ENCODE results near the gene UACA.

The UACA gene

GRCh38 chr15:70763120-70763949, at the start of gene UACA:
Gene UACA, minus strand, starts transcription at chr15:70763558. Its CDS starts 151 bp downstream, at chr15:70763407.
- in situ Hi-C loops (cut with MboI; ENCODE audit: low sequenced_read_pairs), result no loop called here

GRCh38 chr15:70812827-70813364, 49.5 kb upstream of the UACA start:
- in situ Hi-C loops (cut with MboI; ENCODE audit: low sequenced_read_pairs), result loop anchor here (25.0 kb wide), 1 partner anchor 126 kb away; no protein-coding TSS in a partner anchor

GRCh38 chr15:70810916-70811578, 47.7 kb upstream of the UACA start:
- in situ Hi-C loops (cut with MboI; ENCODE audit: low sequenced_read_pairs), result loop anchor here (25.0 kb wide), 1 partner anchor 124 kb away; no protein-coding TSS in a partner anchor

GRCh38 chr15:70806992-70807712, 43.8 kb upstream of the UACA start:
- in situ Hi-C loops (cut with MboI; ENCODE audit: low sequenced_read_pairs), result loop anchor here (25.0 kb wide), 1 partner anchor 120 kb away; no protein-coding TSS in a partner anchor

- in situ Hi-C loops (cut with MboI; ENCODE audit: low sequenced_read_pairs), result loop anchor here (25.0 kb wide), 1 partner anchor 117 kb away; no protein-coding TSS in a partner anchor
Observed at GRCh38 chr15:70804388-70804787, 41.0 kb upstream of the UACA start.

- in situ Hi-C loops (cut with MboI; ENCODE audit: low sequenced_read_pairs), result loop anchor here (25.0 kb wide), 1 partner anchor 115 kb away; no protein-coding TSS in a partner anchor
Observed at GRCh38 chr15:70802629-70803028, 39.3 kb upstream of the UACA start.

- in situ Hi-C loops (cut with MboI; ENCODE audit: low sequenced_read_pairs), result loop anchor here (25.0 kb wide), 1 partner anchor 114 kb away; no protein-coding TSS in a partner anchor
Observed at GRCh38 chr15:70801109-70801508, 37.8 kb upstream of the UACA start.

GRCh38 chr15:70799667-70800450, 36.5 kb upstream of the UACA start:
- in situ Hi-C loops (cut with MboI; ENCODE audit: low sequenced_read_pairs), result loop anchor here (25.0 kb wide), 1 partner anchor 113 kb away; no protein-coding TSS in a partner anchor

- in situ Hi-C loops (cut with MboI; ENCODE audit: low sequenced_read_pairs), result no loop called here
Observed at GRCh38 chr15:70797464-70797863, 34.1 kb upstream of the UACA start.

- in situ Hi-C loops (cut with MboI; ENCODE audit: low sequenced_read_pairs), result no loop called here
Observed at GRCh38 chr15:70796516-70797310, 33.4 kb upstream of the UACA start.

GRCh38 chr15:70795311-70795665, 31.9 kb upstream of the UACA start:
- in situ Hi-C loops (cut with MboI; ENCODE audit: low sequenced_read_pairs), result no loop called here

- in situ Hi-C loops (cut with MboI; ENCODE audit: low sequenced_read_pairs), result no loop called here
Observed at GRCh38 chr15:70794596-70795310, 31.4 kb upstream of the UACA start.

GRCh38 chr15:70793694-70794093, 30.3 kb upstream of the UACA start:
- in situ Hi-C loops (cut with MboI; ENCODE audit: low sequenced_read_pairs), result no loop called here

GRCh38 chr15:70792171-70792573, 28.8 kb upstream of the UACA start:
- in situ Hi-C loops (cut with MboI; ENCODE audit: low sequenced_read_pairs), result no loop called here

- in situ Hi-C loops (cut with MboI; ENCODE audit: low sequenced_read_pairs), result no loop called here
Observed at GRCh38 chr15:70791259-70791658, 27.9 kb upstream of the UACA start.

GRCh38 chr15:70789213-70789612, 25.9 kb upstream of the UACA start:
- in situ Hi-C loops (cut with MboI; ENCODE audit: low sequenced_read_pairs), result no loop called here

- in situ Hi-C loops (cut with MboI; ENCODE audit: low sequenced_read_pairs), result no loop called here
Observed at GRCh38 chr15:70788114-70789049, 25.0 kb upstream of the UACA start.

- in situ Hi-C loops (cut with MboI; ENCODE audit: low sequenced_read_pairs), result no loop called here
Observed at GRCh38 chr15:70786996-70787395, 23.6 kb upstream of the UACA start.
